Measurements from ENCODE around the gene HLA-DPB1.

The HLA-DPB1 gene

DNA sequence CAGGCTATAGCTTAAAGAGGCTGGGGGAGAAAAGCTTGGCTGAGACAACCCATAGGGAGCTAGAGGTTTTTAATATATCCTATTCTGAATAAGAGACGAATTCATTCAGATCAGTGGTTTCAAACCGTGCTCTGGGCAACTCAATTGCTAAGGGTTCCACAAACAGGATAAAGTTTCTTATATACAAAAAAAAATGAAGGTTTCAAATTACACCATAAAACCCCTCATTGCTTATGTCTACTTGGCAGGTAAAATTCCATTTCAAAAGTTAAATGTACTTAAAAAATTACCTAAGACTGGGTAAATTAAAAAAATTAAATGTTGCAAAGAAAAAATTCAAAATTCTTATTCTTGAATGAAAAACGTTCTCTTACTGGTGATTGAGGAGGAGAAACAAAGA, 2.7 kb downstream of the HLA-DPB1 start:
- TF ChIP-seq, protein P1, sequence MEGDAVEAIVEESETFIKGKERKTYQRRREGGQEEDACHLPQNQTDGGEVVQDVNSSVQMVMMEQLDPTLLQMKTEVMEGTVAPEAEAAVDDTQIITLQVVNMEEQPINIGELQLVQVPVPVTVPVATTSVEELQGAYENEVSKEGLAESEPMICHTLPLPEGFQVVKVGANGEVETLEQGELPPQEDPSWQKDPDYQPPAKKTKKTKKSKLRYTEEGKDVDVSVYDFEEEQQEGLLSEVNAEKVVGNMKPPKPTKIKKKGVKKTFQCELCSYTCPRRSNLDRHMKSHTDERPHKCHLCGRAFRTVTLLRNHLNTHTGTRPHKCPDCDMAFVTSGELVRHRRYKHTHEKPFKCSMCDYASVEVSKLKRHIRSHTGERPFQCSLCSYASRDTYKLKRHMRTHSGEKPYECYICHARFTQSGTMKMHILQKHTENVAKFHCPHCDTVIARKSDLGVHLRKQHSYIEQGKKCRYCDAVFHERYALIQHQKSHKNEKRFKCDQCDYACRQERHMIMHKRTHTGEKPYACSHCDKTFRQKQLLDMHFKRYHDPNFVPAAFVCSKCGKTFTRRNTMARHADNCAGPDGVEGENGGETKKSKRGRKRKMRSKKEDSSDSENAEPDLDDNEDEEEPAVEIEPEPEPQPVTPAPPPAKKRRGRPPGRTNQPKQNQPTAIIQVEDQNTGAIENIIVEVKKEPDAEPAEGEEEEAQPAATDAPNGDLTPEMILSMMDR (IDR thresholded peaks at IDR 0.05; ENCODE audit: control insufficient read depth, insufficient read depth, low read depth, low read length, missing control alignments), result no peak
- DNase-seq (ENCODE audit: low read depth), result no peak
- H3K4me3 ChIP-seq (ENCODE audit: control insufficient read depth, low read depth, low read length), result no peak overlapping the region

DNA sequence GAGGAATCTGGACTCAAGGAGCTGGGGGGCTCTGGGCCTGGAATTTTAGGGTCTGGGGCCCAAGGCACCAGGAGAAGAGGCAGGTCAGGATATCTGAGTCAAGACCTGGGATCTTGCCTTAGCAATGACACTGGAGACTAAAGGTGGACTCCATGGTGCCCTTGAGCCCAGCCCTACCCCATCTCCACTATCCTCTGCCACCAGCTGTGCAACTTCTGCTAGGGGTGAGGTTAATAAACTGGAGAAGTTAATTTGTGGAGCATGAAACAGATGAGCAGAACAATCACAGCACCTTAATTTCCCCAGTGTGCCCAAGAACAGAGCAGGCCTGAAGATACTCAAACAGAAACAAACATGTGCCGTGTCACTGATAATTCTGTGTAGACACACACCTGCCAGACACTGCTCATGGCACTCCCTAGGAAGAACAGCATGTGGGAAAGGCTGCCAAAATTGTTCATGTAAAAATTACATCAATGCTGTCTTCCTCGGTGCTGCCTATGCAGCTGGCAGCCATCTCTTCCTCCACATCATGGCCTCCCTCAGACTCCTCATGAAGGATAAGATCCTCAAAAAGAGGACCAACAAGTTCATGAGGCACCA, 3.2 kb downstream of the HLA-DPB1 start:
- no peak overlapping the region for H3K4me3 ChIP-seq (ENCODE audit: control insufficient read depth, low read depth, low read length)
- TF ChIP-seq, protein P1 (IDR thresholded peaks at IDR 0.05; ENCODE audit: control insufficient read depth, insufficient read depth, low read depth, low read length, missing control alignments), result no peak

DNA sequence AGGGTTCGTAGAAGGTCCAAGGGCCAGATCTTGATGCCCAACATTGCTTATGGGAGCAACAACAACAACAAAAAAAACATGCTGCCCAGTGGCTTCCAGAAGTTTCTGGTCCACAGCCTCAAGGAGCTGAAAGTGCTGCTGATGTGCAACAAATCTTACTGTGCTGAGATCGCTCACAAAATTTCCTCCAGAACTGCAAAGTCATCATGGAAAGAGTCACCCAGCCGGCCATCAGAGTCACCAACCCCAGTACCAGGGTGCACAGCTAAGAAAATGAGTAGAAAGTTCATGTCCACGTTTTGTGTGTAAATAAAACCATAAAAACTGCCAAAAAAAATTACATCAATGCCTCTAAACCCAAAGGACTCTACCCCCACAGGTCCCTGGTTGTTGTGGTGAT, 3.8 kb downstream of the HLA-DPB1 start:
- DNase-seq (ENCODE audit: low read depth), result no peak
- TF ChIP-seq, protein P1 (IDR thresholded peaks at IDR 0.05; ENCODE audit: control insufficient read depth, insufficient read depth, low read depth, low read length, missing control alignments), result no peak
- H3K4me3 ChIP-seq (ENCODE audit: control insufficient read depth, low read depth, low read length), result no peak overlapping the region

More for the DNA sequence above, 3.2 kb downstream of the HLA-DPB1 start:
- no peak for DNase-seq (ENCODE audit: low read depth)

DNA sequence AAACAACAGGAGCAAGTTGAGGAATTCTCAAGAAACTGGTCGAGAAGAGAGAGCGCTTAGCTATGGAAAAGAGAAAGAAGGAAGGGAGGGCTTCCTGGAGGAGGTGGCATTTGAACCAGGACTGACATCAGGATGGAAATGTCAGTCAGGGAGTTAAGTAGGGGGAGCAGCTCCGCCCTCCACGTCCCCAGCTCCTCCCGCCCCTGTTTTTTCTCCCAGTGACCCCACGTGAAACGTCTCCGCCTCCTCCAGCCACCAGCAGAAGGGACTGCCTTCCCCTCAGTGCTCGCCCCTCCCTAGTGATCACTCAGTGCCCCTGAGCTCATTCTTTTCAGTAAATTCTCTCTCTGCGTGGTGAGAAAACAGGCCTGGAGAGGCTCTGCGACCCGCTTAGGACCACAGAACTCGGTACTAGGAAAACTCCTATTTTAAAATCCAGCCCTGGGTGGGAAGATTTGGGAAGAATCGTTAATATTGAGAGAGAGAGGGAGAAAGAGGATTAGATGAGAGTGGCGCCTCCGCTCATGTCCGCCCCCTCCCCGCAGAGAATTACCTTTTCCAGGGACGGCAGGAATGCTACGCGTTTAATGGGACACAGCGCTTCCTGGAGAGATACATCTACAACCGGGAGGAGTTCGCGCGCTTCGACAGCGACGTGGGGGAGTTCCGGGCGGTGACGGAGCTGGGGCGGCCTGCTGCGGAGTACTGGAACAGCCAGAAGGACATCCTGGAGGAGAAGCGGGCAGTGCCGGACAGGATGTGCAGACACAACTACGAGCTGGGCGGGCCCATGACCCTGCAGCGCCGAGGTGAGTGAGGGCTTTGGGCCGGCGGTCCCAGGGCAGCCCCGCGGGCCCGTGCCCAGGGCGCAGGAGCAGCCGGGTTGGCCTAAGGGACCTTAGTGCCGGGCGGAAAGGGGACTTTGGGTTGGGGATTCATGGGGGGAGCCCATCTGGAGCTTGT, 4.6 kb downstream of the HLA-DPB1 start:
- TF ChIP-seq, protein P1 (IDR thresholded peaks at IDR 0.05; ENCODE audit: control insufficient read depth, insufficient read depth, low read depth, low read length, missing control alignments), result no peak
- DNase-seq (ENCODE audit: low read depth), result no peak
- peak overlapping the region; percentile 37 for H3K4me3 ChIP-seq (ENCODE audit: control insufficient read depth, low read depth, low read length)

DNA sequence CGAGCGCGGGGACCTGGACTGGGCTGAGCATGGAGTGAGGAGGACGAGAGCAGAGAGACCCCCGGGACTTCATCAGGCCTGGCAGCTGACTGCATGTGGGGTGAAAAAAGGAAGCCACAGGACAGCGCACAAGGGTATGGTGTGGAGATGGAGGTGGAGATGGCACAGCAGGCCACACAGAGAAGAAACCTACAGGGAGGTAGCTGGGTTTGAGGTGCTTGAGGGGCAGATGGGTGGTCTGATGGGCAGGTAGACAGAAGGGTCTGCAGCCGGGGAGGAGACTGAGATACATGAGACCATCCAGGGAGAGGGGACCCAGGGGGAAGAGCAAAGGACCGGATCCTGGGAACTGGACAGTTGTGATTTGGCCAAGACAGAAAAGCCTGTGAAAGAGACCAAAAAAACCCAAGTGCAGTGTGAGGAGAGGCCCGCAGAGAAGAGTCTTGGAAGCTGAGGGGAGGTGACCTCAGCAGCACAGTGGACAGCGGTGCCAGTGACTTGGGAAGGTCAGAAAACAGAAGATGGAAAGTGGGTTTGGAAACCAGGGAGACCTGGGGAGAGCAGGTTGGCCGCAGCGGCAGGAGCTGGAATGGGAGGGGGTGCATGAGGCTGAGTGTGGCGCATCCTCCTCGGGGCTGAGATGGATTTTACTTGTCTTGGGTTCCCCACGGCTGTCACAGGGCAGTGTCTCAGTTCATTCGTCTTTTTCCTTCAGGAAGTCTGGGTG, 5.5 kb downstream of the HLA-DPB1 start:
- TF ChIP-seq, protein P1 (IDR thresholded peaks at IDR 0.05; ENCODE audit: control insufficient read depth, insufficient read depth, low read depth, low read length, missing control alignments), result no peak
- peak overlapping the region; percentile 37 for H3K4me3 ChIP-seq (ENCODE audit: control insufficient read depth, low read depth, low read length)
- DNase-seq (ENCODE audit: low read depth), result no peak

DNA sequence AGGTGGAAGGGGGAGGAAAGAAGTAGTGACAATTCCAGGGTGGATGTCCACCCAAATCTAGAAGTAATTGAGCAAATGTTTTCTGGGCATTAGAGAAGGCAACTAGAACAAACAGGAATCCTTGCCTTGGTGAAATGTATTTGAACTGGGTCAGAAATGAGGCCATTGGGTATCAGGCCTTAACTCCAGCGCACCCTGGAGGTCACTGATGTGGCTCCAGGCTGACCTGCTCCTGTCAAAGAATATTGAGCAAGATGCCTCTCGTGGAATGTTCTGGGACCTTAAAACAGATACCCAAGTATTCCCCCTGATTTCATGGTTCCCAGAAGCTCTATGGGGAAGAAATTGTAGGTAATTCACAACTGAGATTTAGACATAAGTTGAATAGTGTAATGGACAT, 6.9 kb downstream of the HLA-DPB1 start:
- TF ChIP-seq, protein P1 (IDR thresholded peaks at IDR 0.05; ENCODE audit: control insufficient read depth, insufficient read depth, low read depth, low read length, missing control alignments), result no peak
- DNase-seq (ENCODE audit: low read depth), result no peak
- H3K4me3 ChIP-seq (ENCODE audit: control insufficient read depth, low read depth, low read length), result no peak overlapping the region
